A204.1 (cell line): ENCODE data around the gene BABAM2.

ENCODE experiments used
- FAIRE-seq: peaks from 2 replicates; lab custom pipeline; 2012; peaks lifted over from hg19 to GRCh38; lab: Jason Lieb, UNC

The BABAM2 gene

DNA sequence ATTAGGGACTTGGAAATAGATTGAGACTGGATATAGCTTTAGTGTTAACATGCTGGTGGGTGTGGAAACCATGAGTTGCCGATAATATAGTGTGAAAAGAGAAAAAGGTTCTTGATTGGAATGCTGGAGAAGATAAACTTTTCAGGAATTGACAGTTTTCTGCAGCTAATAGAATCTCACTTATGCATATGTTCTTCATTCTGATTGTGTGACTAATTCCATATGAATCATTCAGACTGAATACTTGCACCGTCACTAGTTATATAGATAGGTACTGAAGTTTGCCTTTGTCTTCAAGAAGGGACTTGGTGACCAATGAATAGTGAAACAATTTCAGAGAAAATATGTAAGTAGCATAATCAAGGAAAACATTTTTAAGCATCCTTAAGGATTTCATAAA lies 276.4 kb downstream of the BABAM2 start:
- no peak for FAIRE-seq

DNA sequence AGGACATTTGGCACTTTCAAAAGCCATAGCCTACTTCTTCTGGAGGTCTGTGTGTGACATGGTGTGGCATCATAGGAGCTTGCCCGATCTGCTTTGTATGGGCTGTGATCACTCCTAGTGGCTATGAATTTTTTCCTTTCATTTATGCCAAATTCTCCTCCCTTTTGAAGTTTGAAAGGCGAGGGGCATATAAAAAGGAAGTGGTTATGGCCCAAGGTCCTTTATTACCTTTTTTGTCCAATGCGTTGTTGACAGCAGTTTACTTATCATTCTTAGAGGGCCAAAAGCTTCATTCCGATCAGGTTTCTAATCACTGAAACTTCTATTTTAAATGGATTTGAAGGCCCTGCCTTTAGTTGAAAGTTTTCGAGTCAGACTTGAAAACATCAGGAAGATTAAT lies 277.8 kb downstream of the BABAM2 start:
- FAIRE-seq = no peak

DNA sequence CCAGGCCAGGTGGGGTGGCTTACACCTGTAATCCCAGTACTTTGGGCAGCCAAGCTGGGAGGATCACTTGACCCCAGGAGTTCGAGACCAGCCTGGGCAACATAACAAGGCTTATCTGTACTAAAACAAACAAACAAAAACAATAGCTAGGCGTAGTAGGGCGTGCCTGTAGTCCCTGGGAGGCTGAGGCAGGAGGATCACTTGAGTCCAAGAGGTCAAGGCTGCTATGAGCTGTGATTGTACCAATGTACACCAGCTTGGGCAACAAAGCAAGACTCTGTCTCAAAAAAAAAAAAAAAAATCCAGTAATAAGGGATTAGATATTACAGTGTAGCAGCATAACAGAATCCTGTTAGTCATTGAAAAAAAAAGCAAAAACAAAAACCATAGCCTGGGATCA lies 279.0 kb downstream of the BABAM2 start:
- FAIRE-seq = no peak

DNA sequence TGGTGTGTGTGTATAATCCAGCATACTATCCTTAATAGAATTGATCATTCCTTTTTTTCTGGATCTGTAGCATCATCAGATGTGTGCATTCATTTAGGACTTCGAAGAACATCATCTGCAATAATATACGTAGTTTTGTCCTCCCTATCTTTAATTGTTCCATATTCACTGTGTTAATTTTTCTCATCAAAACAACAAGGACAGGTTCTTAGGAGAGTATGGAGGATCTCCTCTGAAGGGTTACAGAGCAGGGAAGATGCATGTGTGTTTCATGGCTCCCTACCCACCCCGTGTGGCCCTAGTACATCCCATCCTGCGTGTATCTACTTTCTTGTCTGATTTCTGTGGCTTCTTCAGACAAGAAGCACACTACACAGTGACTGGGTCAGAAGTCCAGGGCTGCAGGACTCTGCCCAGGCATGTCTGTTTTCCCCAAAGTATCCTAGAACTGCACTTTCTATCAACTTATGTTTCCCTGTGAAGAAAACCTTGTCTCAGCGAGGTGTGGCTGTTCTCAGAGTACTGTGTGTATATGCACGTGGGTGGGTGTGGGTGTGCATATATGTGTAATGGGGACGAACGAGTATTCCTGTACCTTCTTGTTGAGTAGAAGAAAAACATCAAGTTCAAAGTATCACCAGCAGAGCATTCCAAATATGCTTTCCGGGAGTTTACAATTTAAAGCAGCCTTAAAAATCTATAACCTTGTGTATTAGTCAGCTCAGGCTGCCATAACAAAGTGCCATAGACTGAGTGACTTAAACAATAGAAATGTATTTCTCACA lies 281.8 kb downstream of the BABAM2 start:
- no peak for FAIRE-seq

DNA sequence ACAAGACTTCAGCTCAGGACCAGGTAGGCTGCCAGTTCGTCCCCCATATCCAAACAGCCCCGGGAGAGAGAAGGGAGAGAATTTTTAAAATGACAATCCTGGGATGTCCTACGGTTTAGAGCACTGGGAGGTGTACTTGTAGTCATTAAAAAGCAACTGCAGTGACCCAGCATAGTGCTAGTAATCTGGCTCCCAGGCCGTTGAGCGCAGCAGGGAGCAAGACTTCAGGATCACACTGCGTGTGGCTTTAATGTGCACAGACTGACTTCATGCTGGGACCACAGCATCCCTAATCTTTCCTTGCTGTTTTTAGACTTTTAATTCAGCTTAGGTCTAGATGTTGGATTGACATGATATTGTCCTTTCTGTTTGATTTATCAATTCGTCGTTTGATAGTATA lies 282.8 kb downstream of the BABAM2 start:
- no peak for FAIRE-seq

DNA sequence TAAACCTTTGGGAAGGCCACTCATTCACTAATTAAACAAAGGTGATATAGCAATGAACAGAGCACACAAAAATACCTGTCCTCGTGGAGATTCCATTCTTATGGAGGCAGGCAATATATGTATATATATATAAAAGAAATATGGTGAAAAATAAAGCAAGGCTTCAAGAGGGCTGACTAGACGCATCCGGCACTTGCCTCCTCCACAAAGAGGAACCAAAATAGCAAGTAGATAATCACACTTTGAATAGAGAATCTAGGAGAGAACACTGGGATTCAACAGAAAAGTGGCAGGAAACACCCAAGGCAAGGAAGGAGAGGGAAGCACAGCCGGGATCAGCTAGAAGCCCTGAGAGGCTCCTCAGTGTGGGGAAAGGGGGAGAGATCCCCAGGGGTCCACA lies 283.7 kb downstream of the BABAM2 start:
- no peak for FAIRE-seq

DNA sequence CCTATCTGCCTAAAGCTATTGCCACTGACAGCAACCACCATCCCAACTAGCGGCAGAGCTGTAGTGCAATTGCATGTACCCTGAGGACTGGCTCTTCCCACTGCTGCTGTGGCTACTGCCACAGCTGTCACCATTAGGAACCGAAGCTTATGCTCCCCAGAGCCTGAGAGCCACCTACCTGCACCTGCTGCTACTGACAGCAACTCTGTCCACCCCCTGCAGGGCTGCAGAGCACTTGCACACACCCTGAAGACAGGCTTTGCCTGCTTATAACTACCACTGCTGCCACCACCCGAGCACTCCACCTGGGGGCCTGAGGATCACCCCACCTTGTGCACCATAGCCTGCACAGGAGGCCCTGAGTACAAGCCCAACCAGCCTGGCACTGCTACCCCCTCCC lies 284.5 kb downstream of the BABAM2 start:
- FAIRE-seq = no peak

DNA sequence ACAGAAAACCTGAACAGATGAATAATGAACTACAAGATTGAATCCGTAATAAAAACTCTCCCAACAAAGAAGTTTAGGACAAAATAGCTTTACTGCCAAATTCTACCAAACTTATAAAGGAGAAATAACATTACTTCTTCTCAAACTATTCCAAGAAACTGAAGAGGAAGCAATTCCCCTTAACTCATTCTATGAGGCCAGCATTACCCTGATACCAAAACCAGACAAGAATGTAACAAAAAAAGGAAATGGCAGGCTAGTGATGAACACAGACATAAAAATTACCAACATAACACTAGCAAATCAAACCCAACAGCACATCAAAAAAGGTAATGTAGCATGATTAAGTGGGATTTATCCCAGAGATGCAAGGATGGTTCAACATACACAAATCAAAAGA lies 288.4 kb downstream of the BABAM2 start:
- FAIRE-seq = no peak

DNA sequence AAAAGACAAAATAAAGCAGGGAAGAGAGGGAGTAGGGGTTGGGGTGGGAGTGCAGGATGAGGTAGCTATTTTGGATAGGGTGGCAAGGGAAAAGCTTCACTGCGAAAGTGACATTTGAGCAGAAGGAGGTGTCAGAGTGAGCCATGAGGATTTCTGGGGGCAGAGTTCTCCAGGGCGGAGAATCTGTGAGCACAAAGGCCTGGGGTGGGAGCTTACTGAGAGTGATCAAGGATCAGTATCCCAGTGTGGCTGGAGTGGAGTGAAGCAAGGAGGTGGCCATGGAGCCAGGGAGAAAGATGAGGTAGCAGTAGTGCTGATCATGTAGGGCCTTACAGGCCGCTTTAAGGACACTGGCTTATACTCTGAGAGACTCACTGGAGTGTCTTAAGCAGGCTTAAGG lies 291.3 kb downstream of the BABAM2 start:
- no peak for FAIRE-seq

DNA sequence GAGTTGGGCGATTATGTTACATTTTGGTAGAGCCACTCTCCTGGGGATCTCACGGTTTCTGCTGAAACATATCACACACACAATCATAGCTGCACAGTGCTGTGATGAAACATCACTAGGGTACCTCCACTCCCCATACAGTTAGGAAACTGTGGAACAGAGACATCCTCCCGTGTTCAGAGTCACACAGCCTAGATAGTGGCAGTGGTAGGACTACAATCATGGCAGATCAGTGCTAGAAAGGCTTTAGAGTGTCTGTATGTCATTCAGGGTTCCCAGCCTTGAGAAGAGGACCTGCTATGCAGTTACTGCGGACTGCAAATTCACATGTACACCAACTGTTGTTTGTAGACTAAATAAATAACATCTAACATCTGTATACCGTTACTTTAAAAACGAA lies 291.8 kb downstream of the BABAM2 start:
- FAIRE-seq = no peak

DNA sequence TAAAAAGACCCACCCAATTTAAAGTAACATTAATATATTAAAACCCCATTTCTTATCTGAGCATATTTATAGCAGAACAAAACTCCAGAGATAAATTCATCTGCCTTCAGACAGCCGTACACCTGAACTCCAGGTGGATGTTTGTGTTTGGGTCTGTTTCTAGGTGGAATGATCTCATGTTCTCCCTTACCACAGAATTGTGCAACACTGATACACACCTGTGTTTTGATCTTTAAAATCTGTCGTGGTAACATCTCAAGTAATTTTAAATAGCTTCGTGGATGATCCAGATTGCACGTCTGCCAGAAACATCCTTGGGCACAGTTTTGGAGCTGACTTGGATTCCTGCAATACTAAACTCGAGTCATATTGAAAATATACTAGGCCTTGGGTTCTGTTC lies 294.6 kb downstream of the BABAM2 start:
- FAIRE-seq = no peak

DNA sequence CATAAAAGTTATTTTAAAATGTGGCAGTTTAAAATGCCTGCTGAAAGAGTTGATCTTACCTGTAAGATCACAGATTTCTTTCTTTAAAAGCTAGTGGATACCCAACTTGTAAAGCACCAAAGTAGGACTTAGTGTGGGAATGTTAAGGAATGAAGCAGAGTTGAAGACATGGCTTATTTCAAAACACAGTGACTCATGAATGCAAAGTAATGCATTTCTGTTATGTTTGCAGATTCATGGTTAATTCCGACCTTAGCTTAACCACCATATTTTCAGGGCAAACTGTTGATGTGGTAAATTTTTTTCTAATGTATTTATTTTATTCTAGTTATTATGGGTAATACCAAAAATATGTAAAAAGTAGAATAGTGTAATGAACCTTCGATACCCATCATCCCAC lies 295.4 kb downstream of the BABAM2 start:
- FAIRE-seq = no peak

DNA sequence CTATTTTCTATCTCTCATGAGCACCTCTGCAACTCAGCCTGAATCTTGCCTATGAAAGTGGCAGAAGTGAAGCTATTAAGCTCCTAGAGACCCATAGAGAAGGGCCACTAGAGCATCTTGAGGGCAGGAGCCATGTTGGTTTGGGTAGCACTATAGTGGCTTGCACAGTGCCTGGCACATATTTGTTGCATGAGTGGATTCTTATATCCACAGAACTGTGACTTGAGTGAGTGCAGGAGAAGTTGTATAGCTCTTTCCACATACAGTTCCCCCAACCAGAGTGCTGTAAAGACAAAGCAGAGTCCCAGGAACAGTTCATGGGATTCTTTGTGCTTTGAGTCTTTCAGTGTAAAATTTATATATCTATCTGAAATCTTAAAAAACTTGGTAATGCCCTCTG lies 296.7 kb downstream of the BABAM2 start:
- FAIRE-seq = no peak

DNA sequence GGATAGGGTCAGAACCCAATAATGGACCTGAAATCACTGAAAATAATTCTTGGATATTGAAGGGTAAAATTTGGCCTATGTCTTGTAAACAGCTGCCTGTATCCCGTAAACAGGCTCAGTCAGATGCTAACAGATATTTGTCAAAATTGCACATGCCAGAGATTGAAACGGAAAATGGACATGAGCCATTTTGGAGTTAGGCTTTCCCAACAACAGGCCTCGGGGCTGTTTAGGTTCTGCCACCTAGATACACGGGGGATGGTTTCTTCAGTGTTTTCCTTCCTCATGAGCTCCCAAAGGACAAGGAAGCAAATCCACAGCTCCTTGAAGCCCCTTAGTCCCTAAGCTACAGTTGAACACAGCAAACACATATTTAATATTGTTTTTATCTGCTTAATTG lies 297.9 kb downstream of the BABAM2 start:
- no peak for FAIRE-seq

DNA sequence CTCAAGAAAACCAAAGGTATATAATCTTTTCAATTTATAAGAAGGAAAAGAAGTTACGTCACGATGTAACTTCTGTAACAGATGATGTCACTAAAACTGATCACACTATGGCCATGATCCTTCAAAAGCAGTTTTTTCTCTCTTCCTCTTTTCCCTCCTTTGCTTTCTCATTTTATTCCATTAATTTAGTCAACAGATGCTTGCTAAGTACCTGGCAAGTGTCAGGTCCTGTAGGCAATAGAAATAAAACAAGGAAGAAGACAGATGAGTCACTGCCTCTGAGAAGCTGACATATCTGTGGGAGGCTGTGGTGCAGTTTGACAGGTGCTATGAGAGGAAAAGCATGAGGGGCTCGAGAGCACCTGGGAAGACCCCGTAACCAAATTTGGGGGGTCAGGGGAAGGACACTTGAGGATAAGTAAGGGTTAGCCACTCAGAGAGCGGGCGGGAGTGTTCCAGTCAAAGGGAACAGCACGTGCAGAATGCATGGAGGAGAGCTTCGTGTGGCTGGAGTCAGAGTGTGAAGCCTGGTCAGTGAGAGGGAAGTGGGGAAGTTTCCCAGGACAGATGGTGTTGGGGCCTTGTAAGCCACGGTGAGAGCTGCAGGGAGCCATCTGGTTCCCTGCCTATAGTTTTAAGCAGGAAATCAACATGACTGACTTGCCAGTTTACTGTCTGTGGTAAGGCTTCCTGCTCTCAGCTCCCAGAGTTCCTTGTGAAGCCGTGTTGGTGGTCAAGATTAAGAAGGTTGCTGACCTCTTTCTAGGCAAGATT lies 303.3 kb downstream of the BABAM2 start:
- FAIRE-seq = no peak

DNA sequence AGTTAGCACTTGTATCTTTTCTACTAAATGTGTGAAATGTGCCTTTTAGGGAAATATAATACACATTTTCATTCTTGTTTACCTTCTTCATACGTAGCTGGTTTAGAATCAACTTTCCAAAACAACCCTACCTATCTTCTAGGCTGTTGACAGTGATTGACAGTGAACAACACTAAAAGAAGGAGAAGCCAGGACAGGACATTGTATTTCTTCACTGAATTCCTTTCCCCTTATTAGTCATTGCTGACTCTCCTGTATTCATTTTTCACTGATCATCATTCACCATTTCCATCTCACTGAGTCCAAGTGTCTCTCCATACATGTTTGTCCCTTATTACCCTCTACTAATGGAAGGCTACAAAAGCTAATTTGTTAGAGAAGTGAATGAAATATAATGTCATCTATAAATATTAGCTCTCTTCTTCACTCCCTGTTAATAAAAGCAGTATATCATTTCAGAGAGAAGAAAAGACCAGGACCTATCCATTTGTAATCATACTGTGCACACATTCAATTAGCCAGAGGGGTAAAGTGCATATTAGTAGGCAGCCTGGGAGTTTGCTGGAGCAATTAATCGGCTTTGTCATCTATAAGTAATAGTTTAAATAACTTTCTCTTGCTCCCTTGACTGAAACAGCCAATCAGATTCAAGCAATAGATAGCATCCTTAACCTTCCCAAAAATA lies 309.6 kb downstream of the BABAM2 start:
- no peak for FAIRE-seq

DNA sequence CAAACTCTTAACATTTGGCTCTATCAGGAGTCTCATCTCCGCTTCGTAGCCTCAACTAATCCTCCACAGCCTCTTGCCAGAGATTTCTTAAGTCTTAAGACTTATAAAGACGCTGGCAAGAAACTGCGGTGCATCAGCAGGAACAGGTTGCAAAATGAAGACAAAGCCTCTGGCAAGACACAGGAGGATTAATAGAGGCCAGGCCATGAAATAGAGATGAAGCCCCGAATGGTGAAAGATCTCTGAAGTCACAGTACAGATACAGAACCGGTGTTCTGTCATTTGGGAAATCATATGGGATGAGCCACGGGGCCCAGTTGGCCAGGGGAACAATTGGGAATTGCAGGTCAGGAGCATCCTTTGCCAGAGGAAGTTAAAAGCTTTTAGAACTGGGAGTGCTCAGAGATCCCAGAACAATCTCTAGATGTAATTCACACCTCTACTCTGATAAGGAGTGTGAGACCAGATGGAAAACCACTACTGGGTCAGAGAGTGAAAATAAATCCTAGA lies 311.2 kb downstream of the BABAM2 start:
- no peak for FAIRE-seq

DNA sequence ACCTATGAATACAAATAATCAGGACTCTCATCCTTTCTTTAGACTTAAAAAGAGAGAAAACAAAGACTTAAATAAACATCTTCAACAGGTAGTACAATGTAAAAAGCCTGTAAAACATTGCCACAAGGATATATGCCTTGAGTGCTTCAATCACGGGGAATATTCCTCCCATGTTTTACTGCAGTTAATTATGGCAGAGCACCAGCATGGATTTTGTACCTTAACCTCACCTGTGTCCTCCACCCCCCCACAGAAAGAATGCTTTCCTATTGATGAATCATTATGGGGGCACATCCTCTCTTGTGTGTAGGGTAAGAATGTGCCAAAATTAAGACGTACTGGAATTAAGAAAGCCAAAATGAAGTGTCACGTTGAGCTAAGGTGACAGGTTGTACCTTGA lies 312.2 kb downstream of the BABAM2 start:
- FAIRE-seq = no peak

DNA sequence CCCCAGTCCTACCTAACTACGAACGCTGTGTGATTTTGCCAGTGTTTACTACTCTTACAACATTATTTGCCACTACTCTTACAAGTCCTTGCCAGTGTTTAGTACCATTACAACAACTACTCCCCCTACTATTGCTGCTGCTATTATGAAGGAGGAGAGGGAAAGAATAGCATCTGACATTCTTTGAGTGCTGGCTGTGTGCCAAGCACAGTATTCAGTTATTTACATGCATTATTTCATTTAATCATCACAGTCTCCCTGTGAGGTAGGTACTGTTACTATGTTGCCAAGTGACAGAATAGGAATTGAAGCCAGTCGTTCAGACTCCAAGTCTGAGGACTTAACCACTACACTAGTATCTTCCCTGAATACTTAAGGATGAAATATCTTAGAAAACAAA lies 316.2 kb downstream of the BABAM2 start:
- no peak for FAIRE-seq

DNA sequence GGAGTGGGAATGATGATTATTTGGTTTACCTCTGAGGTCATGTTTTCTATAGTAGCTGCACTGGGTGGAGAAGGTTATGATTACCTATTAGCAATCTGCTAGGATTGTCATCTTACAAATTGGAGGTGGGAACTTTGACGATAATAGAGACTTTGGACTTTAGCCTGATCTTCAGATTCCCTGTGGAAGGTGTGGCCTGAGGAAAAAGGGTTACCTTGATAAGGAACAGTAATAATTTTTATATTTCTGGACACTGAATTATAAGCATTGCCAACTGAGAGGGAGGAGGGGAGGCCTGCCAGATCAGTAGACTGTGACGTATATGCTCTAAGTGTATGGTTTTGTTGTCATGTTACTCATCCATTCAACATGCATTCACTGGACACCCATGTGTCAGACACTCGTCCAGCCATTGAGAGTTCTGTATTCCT lies 318.7 kb downstream of the BABAM2 start:
- FAIRE-seq = no peak

DNA sequence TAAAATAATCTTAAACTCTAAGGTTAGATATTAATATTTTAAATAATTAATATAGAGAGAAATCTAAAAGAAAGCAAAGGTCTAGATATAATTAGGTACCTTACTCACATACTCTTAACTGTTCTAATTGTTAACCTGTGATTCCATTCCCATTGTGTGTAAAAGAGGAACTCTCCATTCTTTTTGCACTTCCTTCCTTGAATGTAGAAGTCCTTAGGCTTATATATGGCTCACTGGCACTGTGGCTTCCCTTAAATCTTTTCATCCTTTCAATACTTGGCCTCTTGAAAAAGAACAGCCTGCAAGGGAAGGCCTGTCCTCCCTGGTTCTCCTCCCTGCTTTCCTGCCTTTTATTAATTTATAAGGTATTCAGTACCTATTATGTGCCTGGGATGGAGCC lies 319.3 kb downstream of the BABAM2 start:
- no peak for FAIRE-seq

DNA sequence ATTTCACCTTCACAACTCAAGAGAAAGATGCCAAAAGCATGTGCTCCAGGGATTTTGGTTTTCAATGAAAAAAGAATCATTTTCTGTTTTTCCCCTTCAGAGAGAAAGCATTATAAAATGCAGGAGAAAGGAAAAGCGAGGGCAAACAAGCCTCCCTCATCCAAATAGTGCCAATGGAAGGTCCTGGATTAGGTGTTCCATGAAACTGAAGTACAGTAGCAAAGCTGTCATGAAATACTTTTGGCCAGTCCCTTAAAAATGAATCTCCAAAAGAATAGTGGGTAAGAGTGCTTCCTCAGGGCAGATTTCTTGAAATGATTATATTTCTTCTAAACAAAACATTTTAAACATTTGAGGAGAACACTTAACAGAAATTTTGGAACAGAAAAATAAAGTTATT lies 320.0 kb downstream of the BABAM2 start:
- FAIRE-seq = no peak

DNA sequence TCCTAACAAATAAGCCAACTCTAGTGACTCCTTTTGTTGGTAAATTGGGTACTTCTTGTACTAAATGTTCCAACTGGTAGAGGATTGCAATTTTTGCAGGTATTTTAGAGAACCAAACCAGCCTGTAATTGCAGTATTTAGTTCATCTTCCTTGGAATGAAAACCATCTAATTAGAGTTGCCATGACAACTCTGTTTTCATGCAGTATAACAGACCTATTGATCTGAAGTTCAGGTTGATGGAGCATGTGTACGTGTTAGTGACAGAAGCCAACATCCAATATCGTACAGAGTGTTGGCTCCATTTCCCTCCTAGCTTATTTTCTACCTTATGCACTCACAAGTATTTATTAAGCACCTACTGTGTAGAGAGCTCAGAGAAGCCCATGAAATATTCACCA lies 325.8 kb downstream of the BABAM2 start:
- FAIRE-seq = no peak
